ENCODE results near the gene BNIP3. TPM values are rescaled to one million over a fixed set of nuclear protein-coding genes. Genes with fewer than 3 reads are reported as not detected.

BNIP3 gene
- total RNA-seq, 1 donor from 2014 or later, result 38.9 TPM

DNA sequence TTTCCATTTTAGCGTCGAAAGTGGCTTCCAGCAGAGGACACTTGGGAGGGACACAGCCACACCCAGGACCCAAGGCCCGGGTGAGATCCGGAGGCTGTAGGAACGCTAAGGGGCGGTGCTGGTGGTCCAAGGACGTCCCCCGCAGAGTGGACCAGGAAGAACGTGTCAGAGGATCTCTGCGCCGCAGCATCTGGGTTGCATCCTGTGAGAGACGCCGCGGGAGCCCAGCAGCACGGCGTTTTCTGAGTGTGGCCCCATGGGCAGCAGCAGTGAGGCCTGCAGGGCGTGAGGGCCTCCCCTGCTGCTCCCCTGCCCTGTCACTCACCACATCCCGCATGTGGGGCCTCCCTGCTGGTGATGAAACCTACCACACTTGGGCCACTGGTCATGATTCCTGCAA is 40.5 kb upstream of the BNIP3 start:
- no peak overlapping the region for H3K27ac ChIP-seq
- DNase-seq (no peak), ATAC-seq (no peak)
- H3K36me3 ChIP-seq, result no peaks in the 10 kb centered on the region
- H3K4me3 ChIP-seq, result no peak overlapping the region
- H3K4me1 ChIP-seq, result peaks cover 14% of the 10 kb centered on the region
- intact Hi-C loops (cut with DNase I), result loop anchor here (5.0 kb wide), 1 partner anchor 135 kb away; no protein-coding TSS in a partner anchor
- peaks cover 37% of the 10 kb centered on the region for H3K27me3 ChIP-seq (ENCODE audit: low read depth)
- H3K9me3 ChIP-seq, result no peaks in the 10 kb centered on the region
- TF ChIP-seq, protein P1, sequence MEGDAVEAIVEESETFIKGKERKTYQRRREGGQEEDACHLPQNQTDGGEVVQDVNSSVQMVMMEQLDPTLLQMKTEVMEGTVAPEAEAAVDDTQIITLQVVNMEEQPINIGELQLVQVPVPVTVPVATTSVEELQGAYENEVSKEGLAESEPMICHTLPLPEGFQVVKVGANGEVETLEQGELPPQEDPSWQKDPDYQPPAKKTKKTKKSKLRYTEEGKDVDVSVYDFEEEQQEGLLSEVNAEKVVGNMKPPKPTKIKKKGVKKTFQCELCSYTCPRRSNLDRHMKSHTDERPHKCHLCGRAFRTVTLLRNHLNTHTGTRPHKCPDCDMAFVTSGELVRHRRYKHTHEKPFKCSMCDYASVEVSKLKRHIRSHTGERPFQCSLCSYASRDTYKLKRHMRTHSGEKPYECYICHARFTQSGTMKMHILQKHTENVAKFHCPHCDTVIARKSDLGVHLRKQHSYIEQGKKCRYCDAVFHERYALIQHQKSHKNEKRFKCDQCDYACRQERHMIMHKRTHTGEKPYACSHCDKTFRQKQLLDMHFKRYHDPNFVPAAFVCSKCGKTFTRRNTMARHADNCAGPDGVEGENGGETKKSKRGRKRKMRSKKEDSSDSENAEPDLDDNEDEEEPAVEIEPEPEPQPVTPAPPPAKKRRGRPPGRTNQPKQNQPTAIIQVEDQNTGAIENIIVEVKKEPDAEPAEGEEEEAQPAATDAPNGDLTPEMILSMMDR (IDR thresholded peaks at IDR 0.05), result no peak

DNA sequence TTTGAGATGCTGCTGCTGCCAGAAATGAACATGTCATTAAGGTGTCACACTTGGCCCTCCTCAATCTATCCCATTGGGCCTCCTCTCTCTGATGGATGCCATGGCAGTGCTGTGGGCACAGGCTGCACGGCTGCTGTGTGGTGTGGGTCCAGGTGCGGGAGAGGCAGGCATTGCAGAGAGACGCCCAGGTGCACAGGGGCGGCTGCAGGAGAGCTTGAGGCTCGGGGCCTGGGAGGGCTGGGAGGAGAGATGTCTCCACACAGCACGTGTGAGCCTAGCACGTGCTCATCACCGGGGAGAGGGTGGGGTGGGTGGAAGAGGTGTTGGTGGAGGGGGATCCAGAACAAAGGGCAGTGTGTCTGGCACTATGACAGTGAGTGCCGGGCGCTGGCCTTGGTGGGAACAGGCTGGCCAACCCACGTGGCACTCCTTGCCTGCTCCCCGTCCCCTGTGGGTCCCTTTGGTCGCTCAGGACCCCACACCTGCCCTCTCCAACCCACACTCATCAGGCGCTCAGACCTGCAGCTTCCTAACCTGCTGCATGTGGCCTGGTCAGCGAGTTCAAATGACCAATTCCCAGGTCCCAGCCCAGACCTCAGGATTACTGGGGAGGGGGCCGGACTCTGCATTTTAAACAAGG is 39.9 kb upstream of the BNIP3 start:
- Histone ChIP-seq H3K27ac (no peak overlapping the region), H3K4me3 (no peak overlapping the region), H3K4me1 (peaks cover 14% of the 10 kb centered on the region), H3K9me3 (no peaks in the 10 kb centered on the region), H3K27me3 (ENCODE audit: low read depth) (peaks cover 31% of the 10 kb centered on the region), H3K36me3 (no peaks in the 10 kb centered on the region)
- DNase-seq (no peak), ATAC-seq (no peak)
- intact Hi-C loops (cut with DNase I), result loop anchor here (5.0 kb wide), 1 partner anchor 134 kb away; no protein-coding TSS in a partner anchor
- TF ChIP-seq, protein P1 (IDR thresholded peaks at IDR 0.05), result no peak

DNA sequence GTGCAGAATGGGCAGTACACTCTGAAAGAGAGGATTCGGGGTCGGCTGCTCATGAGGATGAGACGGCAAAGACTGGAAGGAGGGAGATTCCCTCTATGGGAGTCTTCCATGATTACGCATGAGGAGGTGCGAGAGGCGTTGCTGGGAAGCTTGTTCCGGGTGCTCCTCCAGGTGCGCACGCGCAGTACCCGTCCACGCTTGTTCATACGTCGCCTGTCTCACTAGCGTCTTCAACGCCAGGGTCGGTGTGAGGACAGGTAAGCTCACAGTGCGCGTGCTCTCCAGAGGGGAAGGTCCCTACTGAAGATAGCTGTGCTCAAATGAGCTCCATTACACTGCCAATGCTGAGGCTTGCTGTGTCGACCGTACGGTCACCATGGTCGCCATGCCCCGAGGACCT is 39.3 kb upstream of the BNIP3 start:
- Histone ChIP-seq H3K4me1 (peaks cover 14% of the 10 kb centered on the region), H3K4me3 (no peak overlapping the region), H3K9me3 (no peaks in the 10 kb centered on the region), H3K36me3 (no peaks in the 10 kb centered on the region), H3K27ac (no peak overlapping the region), H3K27me3 (ENCODE audit: low read depth) (peaks cover 28% of the 10 kb centered on the region)
- TF ChIP-seq, protein P1 (IDR thresholded peaks at IDR 0.05), result no peak
- no peak for DNase-seq
- no peak for ATAC-seq
- intact Hi-C loops (cut with DNase I), result loop anchor here (5.0 kb wide), 1 partner anchor 134 kb away; no protein-coding TSS in a partner anchor

DNA sequence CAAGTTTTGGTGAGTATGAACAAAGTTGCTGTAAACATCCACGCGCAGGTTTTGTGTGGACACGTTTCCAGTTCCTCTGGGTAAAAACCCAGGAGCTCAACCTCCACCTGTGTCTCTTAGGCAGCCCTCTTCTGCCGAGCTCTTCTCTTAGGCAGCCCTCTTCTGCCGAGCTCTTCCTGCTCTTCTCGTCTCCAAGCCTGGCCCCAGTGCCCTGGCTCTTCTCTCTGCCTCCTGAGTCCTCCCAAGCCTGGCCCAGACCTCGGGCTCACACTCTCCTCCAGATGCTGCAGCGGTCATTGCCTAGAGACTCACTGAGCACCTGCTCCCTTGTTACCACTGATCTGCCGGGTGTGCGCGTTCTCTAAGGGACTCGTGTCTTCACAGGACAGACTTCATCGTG is 38.7 kb upstream of the BNIP3 start:
- Histone ChIP-seq H3K9me3 (no peaks in the 10 kb centered on the region), H3K4me3 (no peak overlapping the region), H3K27ac (no peak overlapping the region), H3K4me1 (peaks cover 14% of the 10 kb centered on the region), H3K27me3 (ENCODE audit: low read depth) (peaks cover 22% of the 10 kb centered on the region), H3K36me3 (no peaks in the 10 kb centered on the region)
- DNase-seq (no peak), ATAC-seq (no peak)
- intact Hi-C loops (cut with DNase I), result loop anchor here (5.0 kb wide), 1 partner anchor 133 kb away; no protein-coding TSS in a partner anchor
- TF ChIP-seq, protein P1 (IDR thresholded peaks at IDR 0.05), result no peak

DNA sequence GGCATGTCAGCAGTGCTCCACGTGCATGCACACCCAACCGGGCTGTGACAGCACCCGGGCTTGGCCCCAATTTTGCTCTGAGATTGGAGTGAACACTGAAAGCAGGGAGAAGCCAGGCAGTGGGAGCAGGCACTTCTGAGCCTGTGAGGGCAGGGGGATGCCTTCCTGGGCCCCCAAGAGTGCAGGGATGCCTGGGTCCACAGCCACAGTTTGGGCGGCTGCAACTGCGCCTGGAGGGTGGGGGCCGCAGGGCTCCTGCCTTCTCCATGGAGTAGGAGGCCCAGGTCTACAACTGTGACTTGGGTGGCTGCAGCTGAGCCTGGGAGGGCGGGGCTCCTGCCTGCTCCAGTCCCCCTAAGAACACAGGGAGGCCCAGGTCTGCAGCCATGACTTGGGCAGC is 37.6 kb upstream of the BNIP3 start:
- ATAC-seq, result no peak
- DNase-seq, result no peak
- Histone ChIP-seq H3K4me3 (no peak overlapping the region), H3K9me3 (no peaks in the 10 kb centered on the region), H3K27me3 (ENCODE audit: low read depth) (peaks cover 11% of the 10 kb centered on the region), H3K4me1 (peaks cover 14% of the 10 kb centered on the region), H3K27ac (no peak overlapping the region), H3K36me3 (no peaks in the 10 kb centered on the region)
- intact Hi-C loops (cut with DNase I), result no loop called here
- TF ChIP-seq, protein P1 (IDR thresholded peaks at IDR 0.05), result no peak
